Mesodermal cell (in vitro differentiated cells): ENCODE measurements around the gene MCUB.
A peak's percentile ranks its signal among the peaks of the same experiment; 100 is the strongest.
"Not testable (repeated sequence)": the region's sequence is repeated elsewhere in the genome, so short reads cannot be mapped to it uniquely, and the experiment has no call there.

Experiments used
- H3K27ac ChIP-seq: 2 replicates; pipeline ENCODE4 v1.7.0; 2013; ENCODE audit warnings: mild to moderate bottlenecking, low read depth, low read length, moderate library complexity; ENCODE audit not compliant: severe bottlenecking
- H3K36me3 ChIP-seq: 2 replicates; pipeline ENCODE4 v1.7.1; 2013; ENCODE audit warnings: mild to moderate bottlenecking, low read length, moderate library complexity; ENCODE audit not compliant: control insufficient read depth, insufficient read depth
- H3K4me1 ChIP-seq: one replicate; pipeline ENCODE4 v1.7.1; 2013; ENCODE audit warnings: mild to moderate bottlenecking, low read length; ENCODE audit not compliant: insufficient read depth, control insufficient read depth, poor library complexity, severe bottlenecking
- H3K4me3 ChIP-seq: 2 replicates; pipeline ENCODE4 v1.7.0; 2013; ENCODE audit warnings: low read length, control low read depth, mild to moderate bottlenecking; ENCODE audit not compliant: insufficient read depth, poor library complexity, severe bottlenecking; ENCODE audit errors: extremely low read depth
- H3K9me3 ChIP-seq: 2 replicates; pipeline ENCODE4 v1.7.1; 2013; ENCODE audit warnings: mild to moderate bottlenecking, low read length, moderate library complexity; ENCODE audit not compliant: control insufficient read depth
- WGBS, 2 experiments: methylation state at CpG; one replicate each; pipeline ENCODE4 v1.1.5; 2013; ENCODE audit warnings: missing lambda C conversion rate in 2 of 2; ENCODE audit not compliant: insufficient coverage in 2 of 2; 5-methylcytosine and 5-hydroxymethylcytosine counted together

Gene MCUB

DNA sequence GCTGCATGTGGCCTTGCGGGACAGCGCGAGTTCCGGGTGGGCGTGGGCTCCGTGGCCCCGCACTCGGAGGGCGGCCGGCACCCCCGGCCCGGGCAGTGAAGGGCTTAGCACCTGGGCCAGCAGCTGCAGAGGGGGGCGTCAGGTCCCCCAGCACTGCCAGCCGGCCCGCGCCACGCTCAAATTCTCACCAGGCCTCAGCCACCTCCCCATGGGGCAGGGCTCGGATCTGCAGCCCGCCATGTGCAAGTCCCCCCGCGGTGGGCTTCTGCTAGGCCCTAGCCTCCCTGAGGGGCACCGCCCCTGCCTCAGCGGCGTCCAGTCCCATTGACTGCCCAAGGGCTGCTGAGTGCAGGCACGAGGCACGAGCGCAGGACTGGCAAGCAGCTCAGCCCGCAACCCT, 2.6 kb upstream of the MCUB start:
- H3K4me3 ChIP-seq = no peak overlapping the region
- H3K27ac ChIP-seq = no peak overlapping the region
- H3K36me3 ChIP-seq = peaks cover 3% of the 10 kb centered on the region
- peaks cover 9% of the 10 kb centered on the region for H3K4me1 ChIP-seq
- 98% methylated on average over 23 to 28 of the region's 28 CpGs for WGBS, 2 experiments
- no peaks in the 10 kb centered on the region for H3K9me3 ChIP-seq

DNA sequence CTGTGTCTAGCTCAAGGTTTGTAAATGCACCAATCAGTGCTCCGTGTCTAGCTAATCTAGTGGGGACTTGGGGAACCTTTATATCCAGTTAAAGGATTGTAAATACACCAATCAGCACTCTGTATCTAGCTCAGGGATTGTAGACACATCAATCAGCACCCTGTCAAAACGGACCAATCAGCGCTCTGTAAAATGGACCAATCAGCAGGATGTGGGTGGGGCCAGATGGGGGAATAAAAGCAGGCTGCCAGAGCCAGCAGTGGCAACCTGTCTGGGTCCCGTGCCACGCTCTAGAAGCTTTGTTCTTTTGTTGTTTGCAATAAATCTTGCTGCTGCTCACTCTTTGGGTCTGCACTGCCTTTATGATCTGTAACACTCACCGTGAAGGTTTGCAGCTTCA, 2.0 kb upstream of the MCUB start:
- not testable (repeated sequence) for H3K36me3 ChIP-seq, H3K9me3 ChIP-seq, H3K27ac ChIP-seq, H3K4me3 ChIP-seq, H3K4me1 ChIP-seq
- 98 to 100% methylated on average over 4 to 5 of the region's 6 CpGs for WGBS, 2 experiments

DNA sequence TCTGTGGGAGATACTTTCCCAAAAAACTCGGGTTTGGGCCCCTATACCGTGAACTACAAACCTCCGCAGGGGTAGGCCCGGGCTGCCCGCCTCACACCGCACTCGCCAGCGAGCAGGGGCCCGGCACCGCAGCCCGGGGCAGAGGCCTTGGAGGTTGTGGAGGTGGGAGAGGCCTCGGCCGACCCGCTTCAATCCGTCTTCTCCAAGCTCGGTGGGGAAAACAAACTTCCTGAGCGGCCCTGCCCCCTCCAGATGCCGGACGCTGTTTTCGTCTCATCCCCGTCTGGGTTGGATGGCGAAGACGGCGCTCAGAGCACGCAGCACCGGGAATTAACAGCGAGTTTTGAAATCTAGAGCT, 442 bp upstream of the MCUB start:
- WGBS, 2 experiments = 2 to 4% methylated on average over 21 of the region's 27 CpGs

DNA sequence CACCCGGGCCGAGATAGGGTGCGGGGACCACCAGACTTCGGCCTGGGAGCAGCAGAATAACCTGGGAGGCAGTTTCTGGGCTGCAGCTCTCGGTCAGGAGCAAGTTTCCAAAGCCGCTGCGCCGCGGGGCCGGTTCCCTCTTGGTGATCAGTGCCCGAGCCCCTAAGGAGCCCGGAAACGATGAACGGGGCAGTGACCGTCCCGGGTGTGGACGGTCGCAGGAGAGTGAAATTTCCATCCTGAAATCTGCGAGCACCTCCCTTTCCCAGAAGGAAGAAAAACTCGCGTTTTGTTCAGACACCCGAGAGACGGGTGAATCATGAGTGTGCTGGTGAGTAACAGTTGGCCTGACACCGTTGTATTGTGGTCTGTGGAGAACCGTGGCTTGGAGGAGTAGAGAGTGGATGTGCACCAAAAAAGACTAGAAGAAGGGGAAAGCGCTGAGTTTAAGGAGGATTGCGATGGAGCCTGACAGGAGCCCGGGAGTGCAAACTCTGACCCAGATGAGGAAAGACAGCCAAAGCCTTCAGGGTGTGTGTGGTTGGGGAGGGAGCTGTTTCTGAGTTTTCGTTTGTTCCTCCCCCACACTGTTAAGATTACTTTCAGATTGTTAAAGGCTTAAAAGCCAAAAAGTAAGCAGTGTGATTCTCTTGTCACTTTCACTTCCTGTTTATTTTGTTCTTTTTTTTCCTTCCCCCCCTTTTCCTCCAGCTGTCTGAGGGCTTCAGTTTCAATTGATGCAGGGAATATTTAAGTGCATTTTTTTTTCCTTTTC, 828 bp downstream of the MCUB start:
- 1% methylated on average over 18 to 27 of the region's 29 CpGs for WGBS, 2 experiments
- Histone ChIP-seq H3K4me1 (peaks cover 9% of the 10 kb centered on the region), H3K27ac (no peak overlapping the region), H3K36me3 (peaks cover 3% of the 10 kb centered on the region), H3K9me3 (no peaks in the 10 kb centered on the region), H3K4me3 (peak overlapping the region; percentile 53)

More for the DNA sequence above, 442 bp upstream of the MCUB start:
- Histone ChIP-seq H3K36me3 (peaks cover 3% of the 10 kb centered on the region), H3K27ac (no peak overlapping the region), H3K9me3 (no peaks in the 10 kb centered on the region), H3K4me3 (peak overlapping the region; percentile 53), H3K4me1 (peaks cover 9% of the 10 kb centered on the region)

DNA sequence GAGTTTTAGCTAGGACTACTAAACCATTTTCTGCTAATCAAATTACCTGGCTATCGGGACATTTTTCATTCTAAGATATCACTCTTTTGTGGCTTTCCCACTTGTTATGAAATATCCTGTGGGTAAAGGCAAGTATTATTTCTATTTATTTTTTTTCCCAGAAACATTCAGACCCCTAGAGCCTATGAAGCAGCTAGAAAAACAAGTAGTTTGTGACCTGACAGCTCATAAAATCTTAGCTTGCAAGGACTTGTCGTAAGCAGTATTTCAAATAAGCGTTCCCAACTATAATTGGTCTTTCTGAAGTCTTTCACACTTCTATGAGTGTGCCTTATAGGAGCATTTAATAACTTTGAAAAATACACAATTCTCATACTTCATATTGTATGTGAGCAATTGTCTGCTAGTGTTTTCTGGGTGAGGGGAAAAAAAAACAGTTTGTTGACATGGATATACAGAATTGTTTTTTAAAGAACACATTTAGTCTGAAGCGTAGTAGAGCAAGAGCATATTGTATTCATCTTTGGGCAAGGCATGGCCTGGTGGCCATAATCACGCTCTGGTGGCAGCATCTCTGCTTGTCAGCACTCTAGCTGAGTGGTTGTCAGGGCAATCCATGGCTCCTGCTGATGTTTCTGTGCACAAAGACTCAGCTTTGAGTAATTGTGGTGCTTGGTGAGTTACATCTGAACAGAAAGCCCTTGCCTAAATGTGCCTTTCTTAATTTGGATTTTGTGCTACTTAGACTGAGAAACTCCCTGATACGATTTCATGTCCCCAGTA, 2.6 kb downstream of the MCUB start:
- Histone ChIP-seq H3K27ac (no peak overlapping the region), H3K4me1 (peaks cover 9% of the 10 kb centered on the region), H3K36me3 (peaks cover under 1% of the 10 kb centered on the region), H3K4me3 (no peak overlapping the region), H3K9me3 (no peaks in the 10 kb centered on the region)
- WGBS, 2 experiments = 89 to 90% methylated on average over 2 to 4 of the region's 6 CpGs

DNA sequence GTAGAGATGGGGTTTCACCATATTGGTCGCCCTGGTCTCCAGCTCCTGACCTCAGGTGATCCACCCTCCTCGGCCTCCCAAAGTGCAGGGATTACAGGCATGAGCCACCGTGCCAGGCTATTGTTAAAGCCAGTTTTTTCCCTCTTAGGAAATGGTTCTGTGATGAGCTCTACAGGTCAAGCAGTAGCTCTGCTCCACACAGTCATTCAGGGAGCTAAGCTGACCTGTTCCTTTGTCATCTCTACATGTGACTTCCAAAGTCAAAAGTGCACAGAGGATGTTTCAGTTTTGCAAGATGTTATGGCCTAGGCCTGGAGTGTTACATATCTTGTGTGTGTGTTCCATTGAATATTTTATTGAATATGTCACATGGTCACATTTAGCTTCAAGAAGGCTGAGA, 11.4 kb downstream of the MCUB start:
- no peak overlapping the region for H3K4me3 ChIP-seq
- 94 to 97% methylated on average over 3 of the region's 3 CpGs for WGBS, 2 experiments
- no peaks in the 10 kb centered on the region for H3K9me3 ChIP-seq

DNA sequence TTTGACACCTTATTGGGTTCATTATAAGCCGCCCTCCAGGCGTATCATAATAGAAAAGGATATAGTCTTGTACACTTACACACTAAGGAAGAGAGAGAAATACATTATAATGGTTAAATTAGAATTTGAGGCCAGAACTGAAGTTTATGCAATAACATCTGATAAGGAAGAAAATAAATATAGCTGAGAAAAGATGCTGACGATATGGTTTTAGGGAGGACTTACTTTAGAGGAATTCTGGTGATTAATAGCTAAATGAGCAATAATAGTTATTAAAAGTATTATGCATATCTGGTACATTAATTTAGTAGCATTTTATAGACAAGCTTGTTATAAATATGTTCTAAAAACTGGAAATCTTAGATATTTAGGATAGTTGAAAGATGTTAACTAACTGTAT, 12.1 kb downstream of the MCUB start:
- Histone ChIP-seq H3K9me3 (no peaks in the 10 kb centered on the region), H3K4me1 (no peaks in the 10 kb centered on the region), H3K27ac (no peak overlapping the region), H3K4me3 (no peak overlapping the region), H3K36me3 (no peaks in the 10 kb centered on the region)
- 75% methylated on average over 1 of the region's 3 CpGs; no CpG with 5 or more reads in 1 of the 2 experiments for WGBS, 2 experiments

More for the DNA sequence above, 11.4 kb downstream of the MCUB start:
- no peaks in the 10 kb centered on the region for H3K36me3 ChIP-seq
- H3K4me1 ChIP-seq = no peaks in the 10 kb centered on the region
- no peak overlapping the region for H3K27ac ChIP-seq

DNA sequence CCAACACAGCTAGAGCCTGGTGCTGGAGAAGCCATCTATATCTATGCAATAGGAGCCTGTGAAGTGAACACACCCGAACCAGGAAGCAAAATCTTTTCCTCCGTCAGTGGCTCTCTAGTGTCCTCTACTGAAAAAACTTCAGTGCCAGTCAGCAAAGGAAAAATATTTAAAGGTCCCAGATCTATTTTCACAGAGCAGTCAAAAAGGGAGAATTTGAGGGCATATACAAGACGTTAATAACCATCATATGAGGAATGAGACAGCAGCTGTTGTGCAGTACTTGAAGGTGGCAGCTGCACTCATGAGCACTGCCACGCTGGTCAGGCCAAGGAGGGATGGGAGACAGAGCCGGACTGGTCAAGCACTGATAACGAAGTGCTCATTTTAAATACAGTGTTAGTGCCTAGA, 14.4 kb downstream of the MCUB start:
- no peak overlapping the region for H3K27ac ChIP-seq
- no peaks in the 10 kb centered on the region for H3K36me3 ChIP-seq
- H3K4me3 ChIP-seq = no peak overlapping the region
- H3K4me1 ChIP-seq = no peaks in the 10 kb centered on the region
- WGBS, 2 experiments = 86 to 92% methylated on average over 3 to 4 of the region's 6 CpGs
- H3K9me3 ChIP-seq = no peaks in the 10 kb centered on the region

DNA sequence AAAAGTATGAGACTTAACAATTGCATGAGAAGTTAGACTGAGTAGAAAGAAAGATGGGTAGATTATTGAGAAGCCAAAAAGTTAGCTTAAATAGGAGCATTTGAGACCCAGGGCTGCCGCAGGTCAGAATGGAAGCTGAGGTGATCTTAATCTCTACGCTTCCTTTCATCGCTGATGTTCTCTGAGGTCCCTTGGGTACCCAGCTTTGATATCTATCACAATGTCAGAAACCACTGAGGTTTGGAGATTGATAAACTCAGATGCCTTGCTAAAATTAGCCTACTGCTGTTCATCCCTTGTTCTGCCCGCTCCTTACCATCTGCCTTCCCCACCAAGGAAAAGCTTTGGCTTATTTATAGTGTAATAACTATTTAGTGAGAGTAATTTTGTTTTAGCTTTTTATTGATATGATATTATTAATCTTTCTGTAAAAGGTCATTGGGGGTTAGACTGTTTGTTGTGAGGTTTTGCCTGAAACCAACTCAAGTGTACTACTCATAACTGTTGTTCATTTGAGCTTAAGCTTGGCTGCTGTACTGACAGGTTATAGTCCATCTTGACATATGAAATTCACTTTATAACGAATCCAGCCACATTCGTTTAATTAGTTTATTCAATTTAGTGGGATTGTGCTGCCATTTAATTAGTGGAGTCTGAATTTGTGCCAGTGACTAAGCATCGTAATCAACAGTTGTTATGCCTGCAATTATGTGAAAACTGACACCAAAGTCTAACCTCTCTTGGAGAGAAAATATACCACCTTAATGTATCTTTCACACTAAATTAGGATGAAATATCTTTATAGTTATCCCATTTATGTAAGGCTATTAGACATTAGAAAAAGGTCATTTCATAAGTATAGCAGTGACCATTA, 15.1 kb downstream of the MCUB start:
- no peak overlapping the region for H3K4me3 ChIP-seq
- no peak overlapping the region for H3K27ac ChIP-seq
- H3K4me1 ChIP-seq = no peaks in the 10 kb centered on the region
- H3K9me3 ChIP-seq = no peaks in the 10 kb centered on the region
- 92 to 100% methylated on average over 3 of the region's 7 CpGs for WGBS, 2 experiments
- H3K36me3 ChIP-seq = no peaks in the 10 kb centered on the region

DNA sequence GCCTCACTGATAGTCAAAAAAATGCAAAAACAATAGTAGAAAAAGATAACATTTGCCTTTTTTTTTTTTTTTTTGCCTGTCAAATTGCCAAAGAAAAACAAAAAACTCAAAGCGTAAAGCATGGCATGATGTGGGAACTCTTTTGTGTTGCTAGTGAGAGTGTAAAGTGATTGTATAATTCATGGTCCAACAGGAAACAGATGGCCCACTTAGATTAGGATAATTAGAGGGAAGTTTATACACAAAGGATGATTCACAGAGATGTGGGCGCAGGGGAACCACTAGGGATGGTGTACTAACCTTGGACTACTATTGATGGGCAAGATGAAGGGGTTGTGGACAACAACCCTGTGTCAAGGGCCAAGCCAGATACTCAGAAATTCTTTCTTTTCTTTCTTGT, 16.4 kb downstream of the MCUB start:
- Histone ChIP-seq H3K27ac (peak overlapping the region; percentile 78), H3K9me3 (no peaks in the 10 kb centered on the region), H3K4me3 (no peak overlapping the region), H3K4me1 (no peaks in the 10 kb centered on the region), H3K36me3 (no peaks in the 10 kb centered on the region)
- 75 to 100% methylated on average over 1 of the region's 2 CpGs for WGBS, 2 experiments
